ENCODE measurements around the gene CNIH1. TPM values are rescaled to one million over a fixed set of nuclear protein-coding genes. Genes with fewer than 3 reads are reported as not detected.
"Not testable (repeated sequence)": the region's sequence is repeated elsewhere in the genome, so short reads cannot be mapped to it uniquely, and the experiment has no call there.

CNIH1 gene
- total RNA-seq, 1 donor from 2014 or later = 71.9 TPM

- Mint-ChIP-seq H3K36me3 (ENCODE audit: unreplicated experiment) (no peaks in the 10 kb centered on the region), H3K9me3 (ENCODE audit: unreplicated experiment) (no peaks in the 10 kb centered on the region)
- TF ChIP-seq CTCF (IDR thresholded peaks at IDR 0.05; ENCODE audit: partially characterized antibody, unreplicated experiment) = no peak
Measured at GRCh38 chr14:54383835-54384234, 57.3 kb downstream of the CNIH1 start.

GRCh38 chr14:54381821-54382220, 59.4 kb downstream of the CNIH1 start:
- Mint-ChIP-seq H3K27ac (ENCODE audit: unreplicated experiment) (no peak overlapping the region), H3K9me3 (ENCODE audit: unreplicated experiment) (no peaks in the 10 kb centered on the region), H3K4me3 (ENCODE audit: unreplicated experiment) (no peak overlapping the region), H3K36me3 (ENCODE audit: unreplicated experiment) (no peaks in the 10 kb centered on the region), H3K4me1 (ENCODE audit: low read depth, unreplicated experiment) (no peaks in the 10 kb centered on the region), H3K27me3 (ENCODE audit: unreplicated experiment) (peaks cover 3% of the 10 kb centered on the region)
- no peak for DNase-seq
- TF ChIP-seq CTCF (IDR thresholded peaks at IDR 0.05; ENCODE audit: partially characterized antibody, unreplicated experiment) = no peak

More at GRCh38 chr14:54383835-54384234, 57.3 kb downstream of the CNIH1 start:
- no peak overlapping the region for H3K27ac Mint-ChIP-seq (ENCODE audit: unreplicated experiment)
- no peaks in the 10 kb centered on the region for H3K27me3 Mint-ChIP-seq (ENCODE audit: unreplicated experiment)
- no peak for DNase-seq
- H3K4me3 Mint-ChIP-seq (ENCODE audit: unreplicated experiment) = no peak overlapping the region
- no peaks in the 10 kb centered on the region for H3K4me1 Mint-ChIP-seq (ENCODE audit: low read depth, unreplicated experiment)

- not testable (repeated sequence) for H3K36me3 Mint-ChIP-seq (ENCODE audit: unreplicated experiment); H3K27me3 Mint-ChIP-seq (ENCODE audit: unreplicated experiment); H3K27ac Mint-ChIP-seq (ENCODE audit: unreplicated experiment); DNase-seq; H3K4me1 Mint-ChIP-seq (ENCODE audit: low read depth, unreplicated experiment); H3K9me3 Mint-ChIP-seq (ENCODE audit: unreplicated experiment); H3K4me3 Mint-ChIP-seq (ENCODE audit: unreplicated experiment)
Measured at GRCh38 chr14:54380558-54380957, 60.6 kb downstream of the CNIH1 start.

- H3K4me3 Mint-ChIP-seq (ENCODE audit: unreplicated experiment); DNase-seq; H3K9me3 Mint-ChIP-seq (ENCODE audit: unreplicated experiment); H3K36me3 Mint-ChIP-seq (ENCODE audit: unreplicated experiment); H3K4me1 Mint-ChIP-seq (ENCODE audit: low read depth, unreplicated experiment); H3K27ac Mint-ChIP-seq (ENCODE audit: unreplicated experiment); H3K27me3 Mint-ChIP-seq (ENCODE audit: unreplicated experiment): not testable (repeated sequence)
Measured at GRCh38 chr14:54378893-54379292, 62.3 kb downstream of the CNIH1 start.

GRCh38 chr14:54377501-54377900, 63.7 kb downstream of the CNIH1 start:
- Mint-ChIP-seq H3K9me3 (ENCODE audit: unreplicated experiment) (no peaks in the 10 kb centered on the region), H3K36me3 (ENCODE audit: unreplicated experiment) (no peaks in the 10 kb centered on the region), H3K27me3 (ENCODE audit: unreplicated experiment) (peaks cover 3% of the 10 kb centered on the region)

More at GRCh38 chr14:54377501-54377900, 63.7 kb downstream of the CNIH1 start:
- no peak for TF ChIP-seq CTCF (IDR thresholded peaks at IDR 0.05; ENCODE audit: partially characterized antibody, unreplicated experiment)
- Mint-ChIP-seq H3K27ac (ENCODE audit: unreplicated experiment) (no peak overlapping the region), H3K4me3 (ENCODE audit: unreplicated experiment) (no peak overlapping the region), H3K4me1 (ENCODE audit: low read depth, unreplicated experiment) (no peaks in the 10 kb centered on the region)
- DNase-seq = no peak
